Lower leg skin (tissue), 3 donors: ENCODE measurements around the gene EML1.

Experiments used
- CTCF ChIP-seq, 3 donors: fragments of 450-650 bp; IDR thresholded peaks; one replicate each; pipeline ENCODE4 v1.5.1; 2016; ENCODE audit warnings: antibody characterized with exemption in 3 of 3, mild to moderate bottlenecking in 3 of 3, moderate library complexity in 2 of 3
- POLR2A ChIP-seq, 2 donors: fragments of 450-650 bp; IDR thresholded peaks; one replicate each; pipeline ENCODE4 v1.6.1; 2016 to 2017; ENCODE audit warnings: antibody characterized with exemption in 2 of 2, mild to moderate bottlenecking in 1 of 2, moderate library complexity in 1 of 2

GRCh38 chr14:99831903-99832685 lies 38.9 kb downstream of the EML1 start:
- TF ChIP-seq CTCF (IDR thresholded peaks at IDR 0.05) (no peak), POLR2A (IDR thresholded peaks at IDR 0.05) (no peak)
